Kidney epithelial cell (primary cell): ENCODE results near the gene RYK. TPM values are rescaled to one million over a fixed set of nuclear protein-coding genes. Genes with fewer than 3 reads are reported as not detected.

Experiments
- DNase-seq: peaks from one replicate; pipeline ENCODE4 v3.0.0-alpha.2; 2010; ENCODE audit warnings: low read depth
- H3K27me3 ChIP-seq: 2 replicates; pipeline ENCODE4 v1.6.0; 2011; ENCODE audit warnings: low read length; ENCODE audit not compliant: control insufficient read depth, insufficient read depth
- H3K36me3 ChIP-seq: 2 replicates; pipeline ENCODE4 v1.5.1; 2011; ENCODE audit warnings: low read length; ENCODE audit not compliant: control insufficient read depth, insufficient read depth
- H3K4me3 ChIP-seq: 2 replicates; pipeline ENCODE4 v1.5.1; 2011; ENCODE audit warnings: low read depth, mild to moderate bottlenecking, control low read depth, low read length
- CTCF ChIP-seq: IDR thresholded peaks from 2 replicates; pipeline ENCODE4 v1.5.1; 2011; ENCODE audit warnings: mild to moderate bottlenecking, moderate library complexity, low read length, control low read depth, inconsistent platforms; ENCODE audit not compliant: insufficient read depth, poor library complexity, severe bottlenecking
- total RNA-seq: library from RNA; depleted of rRNA; stranded (reverse); fragments of >200 nt; gene quantifications from 2 replicates; pipeline ENCODE4 v1.2.3, GENCODE V29; 2015

RYK gene
- total RNA-seq, 1 donor from 2014 or later: 57.6 TPM

- Histone ChIP-seq H3K4me3 (no peak overlapping the region), H3K36me3 (peaks cover 1% of the 10 kb centered on the region), H3K27me3 (no peaks in the 10 kb centered on the region)
- no peak for DNase-seq
- no peak for TF ChIP-seq CTCF
Measured at GRCh38 chr3:134163096-134163495, 87.6 kb downstream of the RYK start.

DNA sequence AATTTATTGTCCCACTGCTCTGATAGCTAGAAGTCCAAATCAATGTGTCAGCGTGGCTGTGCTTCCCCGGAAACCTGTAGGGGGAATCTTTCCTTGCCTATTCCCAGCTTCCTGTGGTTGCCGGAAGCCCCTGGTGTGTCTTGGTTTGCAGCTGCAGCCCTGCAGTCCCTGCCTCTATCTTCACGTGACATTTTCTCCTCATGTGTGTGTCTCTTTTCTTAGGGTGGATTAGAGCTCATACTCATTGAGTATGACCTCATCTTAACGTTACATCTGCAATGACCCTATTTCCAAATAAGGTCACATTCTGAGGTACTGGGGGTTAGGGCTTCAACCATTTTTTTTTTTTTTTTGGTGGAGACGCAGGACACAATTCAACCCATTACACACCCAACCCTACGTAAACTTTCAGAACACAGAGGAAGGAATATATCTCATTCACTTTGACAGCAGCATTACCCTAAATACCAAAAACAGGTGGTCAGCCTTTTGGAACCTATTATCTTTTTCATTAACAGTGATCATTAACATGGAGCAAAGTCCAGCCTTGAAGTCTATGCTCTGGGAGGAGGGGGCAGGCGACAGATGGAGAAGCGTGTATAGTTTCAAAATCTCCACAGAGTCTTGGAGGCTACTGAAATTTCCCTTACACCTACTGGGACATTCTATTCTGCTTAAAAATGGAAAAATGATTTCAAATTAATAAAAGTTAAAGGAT lies 88.6 kb downstream of the RYK start:
- TF ChIP-seq CTCF: no peak
- DNase-seq: no peak
- H3K36me3 ChIP-seq: peaks cover 1% of the 10 kb centered on the region
- no peak overlapping the region for H3K4me3 ChIP-seq
- no peaks in the 10 kb centered on the region for H3K27me3 ChIP-seq

DNA sequence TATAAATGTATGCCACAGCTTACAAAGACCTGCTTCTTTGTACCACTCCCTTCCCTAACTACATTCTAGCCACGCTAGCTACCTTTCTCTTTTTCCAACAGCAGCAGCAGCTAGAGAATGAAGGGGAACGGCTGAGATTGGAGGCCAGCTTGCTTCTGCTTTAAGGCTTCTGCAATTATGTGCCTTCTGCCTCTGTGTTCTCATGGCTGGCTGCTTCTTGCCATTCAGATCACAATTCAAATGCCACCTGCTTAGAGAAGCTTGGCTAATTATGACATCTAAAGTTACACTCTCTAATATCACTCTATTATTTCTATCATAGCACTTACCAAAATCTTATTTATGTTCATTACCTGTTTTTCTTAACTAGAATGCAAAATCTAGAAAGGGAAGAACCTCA lies 95.2 kb downstream of the RYK start:
- Histone ChIP-seq H3K4me3 (no peak overlapping the region), H3K27me3 (no peaks in the 10 kb centered on the region), H3K36me3 (no peaks in the 10 kb centered on the region)
- DNase-seq: no peak
- no peak for TF ChIP-seq CTCF

DNA sequence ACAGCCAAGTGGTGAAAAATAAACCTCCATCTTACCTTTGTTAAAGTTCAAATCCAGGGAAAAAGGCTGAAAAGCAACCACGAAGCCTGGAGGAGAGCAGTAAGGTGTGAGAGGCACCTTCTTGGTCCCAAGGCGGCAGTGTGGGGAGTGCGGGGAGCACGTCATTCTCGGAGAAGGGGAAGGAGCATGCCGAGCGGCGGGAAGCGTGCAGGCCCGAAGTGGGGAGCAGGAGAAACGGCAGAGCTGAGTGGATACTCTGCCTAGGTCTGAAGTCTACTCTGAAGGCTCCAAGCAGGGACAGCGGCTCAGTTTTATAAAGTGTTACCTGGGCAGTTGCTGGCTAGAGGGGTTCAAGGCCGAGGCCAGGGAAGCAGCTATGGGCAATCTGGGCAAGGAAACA lies 96.9 kb downstream of the RYK start:
- H3K27me3 ChIP-seq: no peaks in the 10 kb centered on the region

GRCh38 chr3:134150476-134150875 lies 100.2 kb downstream of the RYK start:
- no peak overlapping the region for H3K4me3 ChIP-seq
- no peak for TF ChIP-seq CTCF
- no peaks in the 10 kb centered on the region for H3K36me3 ChIP-seq
- H3K27me3 ChIP-seq: no peaks in the 10 kb centered on the region
- no peak for DNase-seq

More for the DNA sequence above, 96.9 kb downstream of the RYK start:
- DNase-seq: no peak
- Histone ChIP-seq H3K4me3 (no peak overlapping the region), H3K36me3 (no peaks in the 10 kb centered on the region)
- no peak for TF ChIP-seq CTCF

- Histone ChIP-seq H3K4me3 (no peak overlapping the region), H3K27me3 (no peaks in the 10 kb centered on the region), H3K36me3 (no peaks in the 10 kb centered on the region)
- no peak for TF ChIP-seq CTCF
- no peak for DNase-seq
Measured at GRCh38 chr3:134149286-134149685, 101.4 kb downstream of the RYK start.
